Ovary (tissue), 3 donors: ENCODE data around the gene NNMT.

ENCODE experiments used
- CTCF ChIP-seq, 3 donors: fragments of 450-650 bp in 2 of 3; fragments of 200-600 bp in 1 of 3; IDR thresholded peaks; one replicate each; pipeline versions ENCODE4 v1.5.1 to v1.8.0; 2016 to 2022; ENCODE audit warnings: antibody characterized with exemption in 3 of 3, mild to moderate bottlenecking in 1 of 3
- POLR2A ChIP-seq: fragments of 450-650 bp; IDR thresholded peaks from one replicate; pipeline ENCODE4 v1.6.1; 2017; ENCODE audit warnings: antibody characterized with exemption, mild to moderate bottlenecking, moderate library complexity
- donor health status: DM: no; HTN: no; CAD: no.

GRCh38 chr11:114326776-114327175, 30.6 kb downstream of the NNMT start:
- TF ChIP-seq POLR2A, result no peak
- TF ChIP-seq CTCF (IDR thresholded peaks at IDR 0.05), result no peak
